Superior temporal gyrus (tissue), 1 donor: ENCODE measurements around the gene GOLT1B.
"Not testable (repeated sequence)": the region's sequence is repeated elsewhere in the genome, so short reads cannot be mapped to it uniquely, and the experiment has no call there.

Experiments
- DNase-seq: peaks from one replicate; pipeline ENCODE4 v3.0.0-alpha.2; 2016; ENCODE audit errors: extremely low spot score

The GOLT1B gene

GRCh38 chr12:21501258-21502163 is at the start of gene GOLT1B, which contains the start of gene RECQL:
Gene GOLT1B, plus strand, starts transcription at chr12:21501789. Its CDS starts 135 bp downstream, at chr12:21501924.
Gene RECQL, minus strand, starts transcription at chr12:21501635. Its CDS starts 2,065 bp downstream, at chr12:21499570.
- DNase-seq = peak; percentile 99

- no peak for DNase-seq
Measured at GRCh38 chr12:21453312-21453852, 48.2 kb upstream of the GOLT1B start.

- no peak for DNase-seq
Measured at GRCh38 chr12:21456291-21456780, 45.3 kb upstream of the GOLT1B start.

GRCh38 chr12:21459474-21459873 is 42.1 kb upstream of the GOLT1B start:
- DNase-seq = no peak

GRCh38 chr12:21467334-21467733 is 34.3 kb upstream of the GOLT1B start:
- not testable (repeated sequence) for DNase-seq

- no peak for DNase-seq
Measured at GRCh38 chr12:21471294-21471693, 30.3 kb upstream of the GOLT1B start.

- no peak for DNase-seq
Measured at GRCh38 chr12:21472197-21472823, 29.3 kb upstream of the GOLT1B start.

- DNase-seq = no peak
Measured at GRCh38 chr12:21475552-21475951, 26.0 kb upstream of the GOLT1B start.

GRCh38 chr12:21476949-21477348 is 24.6 kb upstream of the GOLT1B start:
- DNase-seq = no peak

- DNase-seq = no peak
Measured at GRCh38 chr12:21478756-21479455, 22.7 kb upstream of the GOLT1B start.

- no peak for DNase-seq
Measured at GRCh38 chr12:21483531-21483930, 18.1 kb upstream of the GOLT1B start.

GRCh38 chr12:21485998-21486397 is 15.6 kb upstream of the GOLT1B start:
- DNase-seq = no peak

- DNase-seq = no peak
Measured at GRCh38 chr12:21499765-21500164, 1.8 kb upstream of the GOLT1B start.

GRCh38 chr12:21500786-21501257 is 767 bp upstream of the GOLT1B start:
- no peak for DNase-seq

GRCh38 chr12:21502164-21502496 is 541 bp downstream of the GOLT1B start:
- no peak for DNase-seq

GRCh38 chr12:21502872-21503271 is 1.3 kb downstream of the GOLT1B start:
- DNase-seq = no peak

- DNase-seq = no peak
Measured at GRCh38 chr12:21505888-21506287, 4.3 kb downstream of the GOLT1B start.

GRCh38 chr12:21507849-21508248 is 6.3 kb downstream of the GOLT1B start:
- no peak for DNase-seq

- DNase-seq = no peak
Measured at GRCh38 chr12:21509768-21510167, 8.2 kb downstream of the GOLT1B start.

- no peak for DNase-seq
Measured at GRCh38 chr12:21516281-21516680, 14.7 kb downstream of the GOLT1B start.

GRCh38 chr12:21518451-21518850 is 16.9 kb downstream of the GOLT1B start:
- DNase-seq = no peak

GRCh38 chr12:21521541-21521940 is 20.0 kb downstream of the GOLT1B start:
- DNase-seq = no peak
